GM12878 (cell line): ENCODE results near the gene RORB. TPM values are rescaled to one million over a fixed set of nuclear protein-coding genes. Genes with fewer than 3 reads are reported as not detected.

Experiments used
- ATAC-seq: fragments of 200-7000 bp; cut with Tn5 transposase; 3 replicates; pipeline ENCODE4 v1.9.1; 2020; ENCODE audit warnings: mild to moderate bottlenecking, moderate library complexity
- BruUV-seq: library from RNA; stranded (reverse); fragments of 400-500 nt; replicated peaks from 2 replicates; lab custom pipeline; 2021; lab: Mats Ljungman, UMichigan
- CTCF ChIA-PET: fragments of 300-600 bp; sonication (Branson Sonifier 250); formaldehyde crosslinking; extraction: SDS; loops from one replicate; lab custom pipeline; 2021; ENCODE audit warnings: inconsistent platforms; lab: Yijun Ruan, JAX
- POLR2A ChIA-PET: fragments of 350-600 bp; formaldehyde crosslinking; extraction: SDS; loops from one replicate; lab custom pipeline; 2021; ENCODE audit warnings: inconsistent platforms; lab: Charles Lee
- RAD21 ChIA-PET: fragments of 300-600 bp; sonication (Branson Sonifier 250); formaldehyde crosslinking; loops from one replicate; lab custom pipeline; 2023; ENCODE audit warnings: antibody characterized with exemption; ENCODE audit not compliant: unreplicated experiment; lab: Charles Lee
- SMC1A ChIA-PET: fragments of 300-600 bp; sonication (Branson Sonifier 250); formaldehyde crosslinking; loops from one replicate; lab custom pipeline; 2023; ENCODE audit not compliant: unreplicated experiment, uncharacterized antibody; lab: Charles Lee
- DNase-seq: peaks from one replicate; pipeline ENCODE4 v3.0.0-alpha.2; 2011; ENCODE audit warnings: low read depth, low spot score
- FAIRE-seq: peaks from 3 replicates; lab custom pipeline; 2011; peaks lifted over from hg19 to GRCh38; lab: Jason Lieb, UNC
- H2AFZ ChIP-seq: 2 replicates; pipeline ENCODE4 v1.6.0; 2011; ENCODE audit warnings: low read depth, low read length, control low read depth; ENCODE audit not compliant: control insufficient read depth
- H3K27ac ChIP-seq: 2 replicates; pipeline ENCODE4 v1.5.1; 2011; ENCODE audit warnings: control low read depth; ENCODE audit not compliant: control insufficient read depth, insufficient read depth
- H3K27me3 ChIP-seq, 2 experiments: replicated peaks in 1 of 2; 2 replicates each; pipeline versions ENCODE4 v1.6.0 to v1.6.1; 2011; ENCODE audit warnings: low read length in 1 of 2; ENCODE audit not compliant: control insufficient read depth in 2 of 2, insufficient read depth in 2 of 2
- H3K36me3 ChIP-seq, 2 experiments: 2 replicates each; pipeline ENCODE4 v1.5.1; 2011; ENCODE audit warnings: low read length in 1 of 2; ENCODE audit not compliant: control insufficient read depth in 2 of 2, insufficient read depth in 2 of 2
- H3K4me1 ChIP-seq: 2 replicates; pipeline ENCODE4 v1.6.1; 2011; ENCODE audit warnings: mild to moderate bottlenecking, low read length, moderate library complexity, mixed read lengths; ENCODE audit not compliant: control insufficient read depth, insufficient read depth
- H3K4me2 ChIP-seq: 2 replicates; pipeline ENCODE4 v1.6.0; 2011; ENCODE audit warnings: control low read depth; ENCODE audit not compliant: control insufficient read depth, insufficient read depth
- H3K4me3 ChIP-seq: fragments of 200-600 bp; sonication (generic); 2 replicates; pipeline ENCODE4 v1.5.1; 2016
- H3K79me2 ChIP-seq: 2 replicates; pipeline ENCODE4 v1.6.0; 2011; ENCODE audit warnings: low read length; ENCODE audit not compliant: control insufficient read depth, insufficient read depth
- H3K9ac ChIP-seq: 2 replicates; pipeline ENCODE4 v1.8.0; 2011; ENCODE audit warnings: low read length, control low read depth, mixed read lengths; ENCODE audit not compliant: control insufficient read depth, insufficient read depth
- H3K9me3 ChIP-seq: replicated peaks from 3 replicates; pipeline ENCODE4 v1.5.1; 2011; ENCODE audit warnings: mild to moderate bottlenecking, low read length; ENCODE audit not compliant: control insufficient read depth, insufficient read depth
- H4K20me1 ChIP-seq: 2 replicates; pipeline ENCODE4 v1.6.0; 2011; ENCODE audit not compliant: control insufficient read depth, insufficient read depth
- BMI1 ChIP-seq: fragments of 450-650 bp; IDR thresholded peaks from 2 replicates; pipeline ENCODE4 v1.6.1; 2016; ENCODE audit warnings: mild to moderate bottlenecking, moderate library complexity, borderline replicate concordance
- WRNIP1 ChIP-seq: IDR thresholded peaks from 2 replicates; pipeline ENCODE4 v1.6.1; 2011; ENCODE audit warnings: low read depth, low read length, improper control_type of control experiment, borderline replicate concordance
- YY1 ChIP-seq: IDR thresholded peaks from 2 replicates; pipeline ENCODE4 v1.6.1; 2011; ENCODE audit warnings: low read depth, mild to moderate bottlenecking, low read length
- ZNF24 ChIP-seq: fragments of 450-650 bp; IDR thresholded peaks from 2 replicates; pipeline ENCODE4 v1.6.1; 2017; ENCODE audit warnings: antibody characterized with exemption, mild to moderate bottlenecking
- WGBS: methylation state at CpG from one replicate; pipeline ENCODE4 v1.1.6; 2016; ENCODE audit warnings: low lambda C conversion rate; ENCODE audit not compliant: insufficient replicate concordance, insufficient coverage; ENCODE audit errors: missing lambda C conversion rate; 5-methylcytosine and 5-hydroxymethylcytosine counted together
- in situ Hi-C: fragments of 300-500 bp; cut with MboI; formaldehyde crosslinking; loops from 9 replicates; pipeline ENCODE4 v1.14.3; 2018; ENCODE audit warnings: mixed read lengths
- intact Hi-C: fragments of 100-400 bp; cut with micrococcal nuclease; formaldehyde crosslinking; loops from one replicate; pipeline ENCODE4 v1.14.2; 2022; ENCODE audit not compliant: unreplicated experiment
- polyA plus RNA-seq, 11 experiments: library from polyadenylated mRNA; depleted of rRNA in 4 of 11; unstranded in 6 of 11; stranded (reverse) in 5 of 11; fragments of >200 nt; fragmentation: Nextera tagmentation in 4 of 11; fragmentation: Illumina TruSeq in 1 of 11; extraction: Ambion mirVana in 4 of 11; extraction: Trizol in 1 of 11; gene quantifications; 1 replicate in 1 of 11; 2 replicates in 10 of 11; pipeline versions ENCODE4 v1.2.1 to v1.2.3, GENCODE V29; 2011 to 2016; ENCODE audit warnings: inconsistent platforms in 2 of 11, missing spikeins in 2 of 11, low read depth in 1 of 11
- total RNA-seq, 4 experiments: library from RNA; depleted of rRNA in 3 of 4; stranded (reverse); fragments of >200 nt in 3 of 4; fragmentation: Illumina TruSeq in 1 of 4; extraction: Trizol in 1 of 4; gene quantifications; 2 replicates each; pipeline versions ENCODE4 v1.2.1 to v1.2.3, GENCODE V29; 2013 to 2021
- TF ChIP-seq, protein P1 (sequence below): fragments of 450-650 bp; IDR thresholded peaks from 2 replicates; pipeline ENCODE4 v1.6.1; 2017; ENCODE audit warnings: antibody characterized with exemption, mild to moderate bottlenecking, moderate library complexity
- TF ChIP-seq, protein P2 (sequence below): fragments of 450-650 bp; IDR thresholded peaks from 2 replicates; pipeline ENCODE4 v1.6.1; 2017; ENCODE audit warnings: mild to moderate bottlenecking
- TF ChIP-seq, protein P3 (sequence below): fragments of 450-650 bp; IDR thresholded peaks from 2 replicates; pipeline ENCODE4 v1.6.1; 2017; ENCODE audit warnings: mild to moderate bottlenecking, moderate library complexity

RORB gene
- total and polyA plus RNA-seq, 10 of the 15 experiments (the other 5 are each of a cell fraction or from before 2014, with no cell fraction given) = under 0.01 to 0.01 TPM; not detected in 8

DNA sequence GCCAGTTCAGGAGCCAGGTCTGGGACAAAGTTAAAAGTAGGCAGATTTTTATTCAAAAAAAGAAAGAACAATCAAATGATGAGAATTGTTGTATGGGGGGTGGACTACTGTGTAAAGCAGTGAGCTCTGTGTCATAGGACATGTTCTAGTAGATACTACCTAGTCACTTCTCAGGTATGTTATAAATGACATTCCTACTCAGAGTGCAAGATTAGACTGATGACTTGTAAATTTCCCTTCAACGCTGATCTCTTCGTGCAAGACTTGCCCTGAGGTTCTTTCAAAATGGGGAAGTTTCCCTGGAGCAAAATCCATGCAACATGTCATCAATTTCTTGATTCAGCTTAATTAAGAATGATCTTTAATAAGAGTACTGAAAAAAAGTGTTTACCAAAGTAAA lies 175.1 kb downstream of the RORB start:
- H3K9me3 ChIP-seq = no peaks in the 10 kb centered on the region
- intact Hi-C loops (no loop called here), in situ Hi-C loops (no loop called here)
- BruUV-seq = no TSS peak
- POLR2A ChIA-PET = no interaction called here
- no peak for ATAC-seq
- H3K27me3 ChIP-seq = 0 out of 4 replicates have a peak, but pooled peaks cover 0 to 1% of the 10 kb centered on the region in 2 experiments
- RAD21 ChIA-PET = no interaction called here
- FAIRE-seq = no peak
- no peaks in the 10 kb centered on the region for H3K79me2 ChIP-seq
- no peak overlapping the region for H2AFZ ChIP-seq
- no peak for DNase-seq
- CTCF ChIA-PET = interaction anchor here (0.7 kb wide), 1 partner anchor 13 kb away, joined by 3 read pairs; no protein-coding TSS in a partner anchor
- no peaks in the 10 kb centered on the region for H3K36me3 ChIP-seq
- no peak overlapping the region for H3K4me2 ChIP-seq
- SMC1A ChIA-PET = no interaction called here
- H3K9ac ChIP-seq = no peak overlapping the region
- no peak overlapping the region for H3K27ac ChIP-seq
- WGBS = 21% methylated on average over 2 of the region's 2 CpGs
- no peaks in the 10 kb centered on the region for H3K4me1 ChIP-seq
- H3K4me3 ChIP-seq = no peak overlapping the region
- no peaks in the 10 kb centered on the region for H4K20me1 ChIP-seq
- no peak for TF ChIP-seq BMI1
- TF ChIP-seq, protein P1, sequence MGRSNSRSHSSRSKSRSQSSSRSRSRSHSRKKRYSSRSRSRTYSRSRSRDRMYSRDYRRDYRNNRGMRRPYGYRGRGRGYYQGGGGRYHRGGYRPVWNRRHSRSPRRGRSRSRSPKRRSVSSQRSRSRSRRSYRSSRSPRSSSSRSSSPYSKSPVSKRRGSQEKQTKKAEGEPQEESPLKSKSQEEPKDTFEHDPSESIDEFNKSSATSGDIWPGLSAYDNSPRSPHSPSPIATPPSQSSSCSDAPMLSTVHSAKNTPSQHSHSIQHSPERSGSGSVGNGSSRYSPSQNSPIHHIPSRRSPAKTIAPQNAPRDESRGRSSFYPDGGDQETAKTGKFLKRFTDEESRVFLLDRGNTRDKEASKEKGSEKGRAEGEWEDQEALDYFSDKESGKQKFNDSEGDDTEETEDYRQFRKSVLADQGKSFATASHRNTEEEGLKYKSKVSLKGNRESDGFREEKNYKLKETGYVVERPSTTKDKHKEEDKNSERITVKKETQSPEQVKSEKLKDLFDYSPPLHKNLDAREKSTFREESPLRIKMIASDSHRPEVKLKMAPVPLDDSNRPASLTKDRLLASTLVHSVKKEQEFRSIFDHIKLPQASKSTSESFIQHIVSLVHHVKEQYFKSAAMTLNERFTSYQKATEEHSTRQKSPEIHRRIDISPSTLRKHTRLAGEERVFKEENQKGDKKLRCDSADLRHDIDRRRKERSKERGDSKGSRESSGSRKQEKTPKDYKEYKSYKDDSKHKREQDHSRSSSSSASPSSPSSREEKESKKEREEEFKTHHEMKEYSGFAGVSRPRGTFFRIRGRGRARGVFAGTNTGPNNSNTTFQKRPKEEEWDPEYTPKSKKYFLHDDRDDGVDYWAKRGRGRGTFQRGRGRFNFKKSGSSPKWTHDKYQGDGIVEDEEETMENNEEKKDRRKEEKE = no peak
- no peak for TF ChIP-seq ZNF24
- TF ChIP-seq, protein P2, sequence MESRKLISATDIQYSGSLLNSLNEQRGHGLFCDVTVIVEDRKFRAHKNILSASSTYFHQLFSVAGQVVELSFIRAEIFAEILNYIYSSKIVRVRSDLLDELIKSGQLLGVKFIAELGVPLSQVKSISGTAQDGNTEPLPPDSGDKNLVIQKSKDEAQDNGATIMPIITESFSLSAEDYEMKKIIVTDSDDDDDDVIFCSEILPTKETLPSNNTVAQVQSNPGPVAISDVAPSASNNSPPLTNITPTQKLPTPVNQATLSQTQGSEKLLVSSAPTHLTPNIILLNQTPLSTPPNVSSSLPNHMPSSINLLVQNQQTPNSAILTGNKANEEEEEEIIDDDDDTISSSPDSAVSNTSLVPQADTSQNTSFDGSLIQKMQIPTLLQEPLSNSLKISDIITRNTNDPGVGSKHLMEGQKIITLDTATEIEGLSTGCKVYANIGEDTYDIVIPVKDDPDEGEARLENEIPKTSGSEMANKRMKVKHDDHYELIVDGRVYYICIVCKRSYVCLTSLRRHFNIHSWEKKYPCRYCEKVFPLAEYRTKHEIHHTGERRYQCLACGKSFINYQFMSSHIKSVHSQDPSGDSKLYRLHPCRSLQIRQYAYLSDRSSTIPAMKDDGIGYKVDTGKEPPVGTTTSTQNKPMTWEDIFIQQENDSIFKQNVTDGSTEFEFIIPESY = no peak
- TF ChIP-seq WRNIP1 = no peak
- TF ChIP-seq, protein P3, sequence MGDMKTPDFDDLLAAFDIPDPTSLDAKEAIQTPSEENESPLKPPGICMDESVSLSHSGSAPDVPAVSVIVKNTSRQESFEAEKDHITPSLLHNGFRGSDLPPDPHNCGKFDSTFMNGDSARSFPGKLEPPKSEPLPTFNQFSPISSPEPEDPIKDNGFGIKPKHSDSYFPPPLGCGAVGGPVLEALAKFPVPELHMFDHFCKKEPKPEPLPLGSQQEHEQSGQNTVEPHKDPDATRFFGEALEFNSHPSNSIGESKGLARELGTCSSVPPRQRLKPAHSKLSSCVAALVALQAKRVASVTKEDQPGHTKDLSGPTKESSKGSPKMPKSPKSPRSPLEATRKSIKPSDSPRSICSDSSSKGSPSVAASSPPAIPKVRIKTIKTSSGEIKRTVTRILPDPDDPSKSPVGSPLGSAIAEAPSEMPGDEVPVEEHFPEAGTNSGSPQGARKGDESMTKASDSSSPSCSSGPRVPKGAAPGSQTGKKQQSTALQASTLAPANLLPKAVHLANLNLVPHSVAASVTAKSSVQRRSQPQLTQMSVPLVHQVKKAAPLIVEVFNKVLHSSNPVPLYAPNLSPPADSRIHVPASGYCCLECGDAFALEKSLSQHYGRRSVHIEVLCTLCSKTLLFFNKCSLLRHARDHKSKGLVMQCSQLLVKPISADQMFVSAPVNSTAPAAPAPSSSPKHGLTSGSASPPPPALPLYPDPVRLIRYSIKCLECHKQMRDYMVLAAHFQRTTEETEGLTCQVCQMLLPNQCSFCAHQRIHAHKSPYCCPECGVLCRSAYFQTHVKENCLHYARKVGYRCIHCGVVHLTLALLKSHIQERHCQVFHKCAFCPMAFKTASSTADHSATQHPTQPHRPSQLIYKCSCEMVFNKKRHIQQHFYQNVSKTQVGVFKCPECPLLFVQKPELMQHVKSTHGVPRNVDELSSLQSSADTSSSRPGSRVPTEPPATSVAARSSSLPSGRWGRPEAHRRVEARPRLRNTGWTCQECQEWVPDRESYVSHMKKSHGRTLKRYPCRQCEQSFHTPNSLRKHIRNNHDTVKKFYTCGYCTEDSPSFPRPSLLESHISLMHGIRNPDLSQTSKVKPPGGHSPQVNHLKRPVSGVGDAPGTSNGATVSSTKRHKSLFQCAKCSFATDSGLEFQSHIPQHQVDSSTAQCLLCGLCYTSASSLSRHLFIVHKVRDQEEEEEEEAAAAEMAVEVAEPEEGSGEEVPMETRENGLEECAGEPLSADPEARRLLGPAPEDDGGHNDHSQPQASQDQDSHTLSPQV = no peak
- TF ChIP-seq YY1 = no peak
